ENCODE results near the gene FBXL15.

The FBXL15 gene

GRCh38 chr10:102431452-102432124, 11.0 kb downstream of the FBXL15 start:
- TF ChIP-seq CTCF (IDR thresholded peaks at IDR 0.05; ENCODE audit: low read depth, low read length, missing control alignments) = no peak
- peak overlapping the region; percentile 86 for H3K4me3 ChIP-seq (ENCODE audit: low read depth, low read length)
- no peak for DNase-seq (ENCODE audit: low read depth)

- peak; percentile 94 for DNase-seq (ENCODE audit: low read depth)
- H3K4me3 ChIP-seq (ENCODE audit: low read depth, low read length) = peak within 1 kb of the TSS; percentile 86
- no peak for TF ChIP-seq CTCF (IDR thresholded peaks at IDR 0.05; ENCODE audit: low read depth, low read length, missing control alignments)
Observed at GRCh38 chr10:102432162-102432950, 11.7 kb downstream of the FBXL15 start, which contains the start of gene CUEDC2. Gene CUEDC2, minus strand, starts transcription at chr10:102432574. Its CDS starts 7,386 bp downstream, at chr10:102425188.

GRCh38 chr10:102433619-102434046, 13.0 kb downstream of the FBXL15 start:
- no peak for TF ChIP-seq CTCF (IDR thresholded peaks at IDR 0.05; ENCODE audit: low read depth, low read length, missing control alignments)
- no peak for DNase-seq (ENCODE audit: low read depth)
- H3K4me3 ChIP-seq (ENCODE audit: low read depth, low read length) = no peak overlapping the region

- no peak overlapping the region for H3K4me3 ChIP-seq (ENCODE audit: low read depth, low read length)
- no peak for DNase-seq (ENCODE audit: low read depth)
- TF ChIP-seq CTCF (IDR thresholded peaks at IDR 0.05; ENCODE audit: low read depth, low read length, missing control alignments) = no peak
Observed at GRCh38 chr10:102434394-102435132, 13.9 kb downstream of the FBXL15 start.

GRCh38 chr10:102435133-102435497, 14.5 kb downstream of the FBXL15 start:
- DNase-seq (ENCODE audit: low read depth) = no peak
- no peak for TF ChIP-seq CTCF (IDR thresholded peaks at IDR 0.05; ENCODE audit: low read depth, low read length, missing control alignments)
- H3K4me3 ChIP-seq (ENCODE audit: low read depth, low read length) = no peak overlapping the region

GRCh38 chr10:102435529-102436233, 15.0 kb downstream of the FBXL15 start:
- DNase-seq (ENCODE audit: low read depth) = no peak
- no peak for TF ChIP-seq CTCF (IDR thresholded peaks at IDR 0.05; ENCODE audit: low read depth, low read length, missing control alignments)
- peak overlapping the region; percentile 47 for H3K4me3 ChIP-seq (ENCODE audit: low read depth, low read length)

Data from GM12864 (cell line).